Panc1 (cell line): ENCODE measurements around the gene CCSER2. TPM values are rescaled to one million over a fixed set of nuclear protein-coding genes. Genes with fewer than 3 reads are reported as not detected.

ENCODE experiments used
- ATAC-seq: fragments of 200-7000 bp; cut with Tn5 transposase; 2 replicates; pipeline ENCODE4 v1.9.1; 2020; ENCODE audit warnings: mild to moderate bottlenecking, moderate library complexity
- BruUV-seq: library from RNA; stranded (reverse); fragments of 400-500 nt; replicated peaks from 2 replicates; lab custom pipeline; 2021; lab: Mats Ljungman, UMichigan
- CTCF ChIA-PET: fragments of 300-600 bp; sonication (Branson Sonifier 250); formaldehyde crosslinking; loops from one replicate; lab custom pipeline; 2022; ENCODE audit warnings: antibody characterized with exemption; lab: Charles Lee
- POLR2A ChIA-PET: fragments of 300-600 bp; sonication (Branson Sonifier 250); formaldehyde crosslinking; loops from one replicate; lab custom pipeline; 2022; ENCODE audit warnings: antibody characterized with exemption; lab: Charles Lee
- DNase-seq: peaks from one replicate; pipeline ENCODE4 v3.0.0-alpha.2; 2010; ENCODE audit warnings: low read depth, low spot score
- H3K27ac ChIP-seq: 2 replicates; pipeline ENCODE4 v1.5.1; 2011; ENCODE audit warnings: mild to moderate bottlenecking, low read length, inconsistent platforms
- H3K27me3 ChIP-seq: fragments of 200-500 bp; sonication (Bioruptor generic); 2 replicates; pipeline ENCODE4 v1.6.0; 2014; ENCODE audit warnings: low read length, inconsistent platforms; ENCODE audit not compliant: control insufficient read depth, insufficient read depth
- H3K36me3 ChIP-seq: fragments of 200-500 bp; sonication (Bioruptor generic); 2 replicates; pipeline ENCODE4 v1.5.1; 2014; ENCODE audit warnings: inconsistent platforms, mild to moderate bottlenecking, low read length, moderate library complexity; ENCODE audit not compliant: control insufficient read depth, insufficient read depth
- H3K4me1 ChIP-seq: 2 replicates; pipeline ENCODE4 v1.5.1; 2011; ENCODE audit warnings: inconsistent platforms, mild to moderate bottlenecking, low read length, moderate library complexity; ENCODE audit not compliant: control insufficient read depth, insufficient read depth
- H3K4me3 ChIP-seq, 2 experiments: 2 replicates each; pipeline ENCODE4 v1.5.1; 2011 to 2012; ENCODE audit warnings: low read depth in 2 of 2, low read length in 2 of 2, mild to moderate bottlenecking in 2 of 2, inconsistent platforms in 1 of 2, moderate library complexity in 1 of 2
- H3K9me3 ChIP-seq: fragments of 200-500 bp; sonication (Bioruptor generic); 2 replicates; pipeline ENCODE4 v1.5.1; 2014; ENCODE audit warnings: low read depth, mild to moderate bottlenecking, inconsistent platforms, low read length, moderate library complexity; ENCODE audit not compliant: control insufficient read depth, insufficient read depth
- CTCF ChIP-seq: fragments of 450-650 bp; IDR thresholded peaks from 2 replicates; pipeline ENCODE4 v1.5.1; 2017; ENCODE audit warnings: mild to moderate bottlenecking
- POLR2AphosphoS5 ChIP-seq: IDR thresholded peaks from 2 replicates; pipeline ENCODE4 v1.6.1; 2012; ENCODE audit warnings: mild to moderate bottlenecking, low read depth, low read length, moderate library complexity
- SIN3A ChIP-seq: IDR thresholded peaks from 2 replicates; pipeline ENCODE4 v1.6.1; 2012; ENCODE audit warnings: low read depth, mild to moderate bottlenecking, low read length, moderate library complexity, borderline replicate concordance; ENCODE audit not compliant: insufficient read depth
- TCF7L2 ChIP-seq: IDR thresholded peaks from 2 replicates; pipeline ENCODE4 v1.6.1; 2011; ENCODE audit warnings: mild to moderate bottlenecking, low read depth, low read length, inconsistent platforms
- in situ Hi-C: cut with HindIII; loops from 2 replicates; pipeline ENCODE4 v1.10.0; 2016; ENCODE audit warnings: low sequenced_read_pairs, low pct_unique_long_range_greater_than_20kb
- intact Hi-C: fragments of 100-400 bp; cut with micrococcal nuclease; formaldehyde crosslinking; loops from one replicate; pipeline ENCODE4 v1.10.0; 2022; ENCODE audit not compliant: unreplicated experiment
- total RNA-seq: library from RNA; stranded (reverse); gene quantifications from one replicate; pipeline ENCODE4 v1.2.1, GENCODE V29; 2021; ENCODE audit not compliant: unreplicated experiment
- TF ChIP-seq, protein P1 (sequence below), 2 experiments: IDR thresholded peaks; 2 replicates each; pipeline ENCODE4 v1.6.1; 2011 to 2012; ENCODE audit warnings: low read depth in 2 of 2, control low read depth in 1 of 2, low read length in 1 of 2, mild to moderate bottlenecking in 1 of 2, moderate library complexity in 1 of 2; ENCODE audit not compliant: insufficient read depth in 1 of 2

The CCSER2 gene
- total RNA-seq, 1 experiment from 2014 or later: 63.7 TPM

DNA sequence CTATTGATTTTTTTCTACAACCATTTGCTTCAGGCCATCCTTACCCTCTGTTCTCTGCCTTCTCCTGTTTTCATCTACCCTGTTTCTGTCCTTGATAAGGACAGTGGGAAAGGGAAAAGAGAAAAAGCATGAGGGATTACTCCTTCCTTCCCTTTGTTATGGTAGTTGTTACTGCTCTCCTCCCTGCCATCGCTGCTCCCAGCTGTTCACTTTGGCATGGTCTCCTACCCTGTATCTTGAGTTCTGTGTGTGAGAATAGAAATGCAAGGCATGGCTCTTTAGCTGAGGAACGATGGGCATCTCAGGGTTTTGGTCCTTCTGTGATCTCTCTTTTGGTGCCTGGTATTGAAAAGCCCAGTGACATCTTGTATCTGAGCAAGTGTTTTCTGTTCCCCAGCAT is 6.4 kb downstream of the CCSER2 start:
- BruUV-seq: no TSS peak
- CTCF ChIA-PET: interaction anchor here (0.6 to 1.3 kb wide), 2 partner anchors 18 to 22 kb away, joined by 5 read pairs; no protein-coding TSS in a partner anchor

GRCh38 chr10:84335516-84335915 is 7.1 kb downstream of the CCSER2 start:
- no peak for TF ChIP-seq SIN3A
- no peak for DNase-seq
- Histone ChIP-seq H3K27me3 (no peaks in the 10 kb centered on the region), H3K27ac (no peak overlapping the region), H3K9me3 (no peaks in the 10 kb centered on the region), H3K4me3 (no peak overlapping the region), H3K4me1 (peaks cover 9% of the 10 kb centered on the region; the same call in 1 of the 2 replicates), H3K36me3 (no peaks in the 10 kb centered on the region)
- intact Hi-C loops: no loop called here
- ChIA-PET CTCF (no interaction called here), POLR2A (no interaction called here)
- no peak for ATAC-seq
- in situ Hi-C loops: no loop called here
- no TSS peak for BruUV-seq

More for the DNA sequence above, 6.4 kb downstream of the CCSER2 start:
- DNase-seq (no peak), ATAC-seq (no peak)
- Histone ChIP-seq H3K9me3 (no peaks in the 10 kb centered on the region), H3K27ac (no peak overlapping the region), H3K4me3 (no peak overlapping the region), H3K36me3 (no peaks in the 10 kb centered on the region), H3K4me1 (peaks cover 12% of the 10 kb centered on the region), H3K27me3 (no peaks in the 10 kb centered on the region)
- TF ChIP-seq POLR2AphosphoS5: no peak
- POLR2A ChIA-PET: no interaction called here
- in situ Hi-C loops: no loop called here
- intact Hi-C loops: no loop called here

GRCh38 chr10:84336406-84337090 is 8.2 kb downstream of the CCSER2 start:
- H3K27ac ChIP-seq: no peak overlapping the region
- POLR2A ChIA-PET: no interaction called here
- TF ChIP-seq SIN3A (no peak), TCF7L2 (no peak), CTCF (no peak), POLR2AphosphoS5 (no peak)
- TF ChIP-seq, protein P1, sequence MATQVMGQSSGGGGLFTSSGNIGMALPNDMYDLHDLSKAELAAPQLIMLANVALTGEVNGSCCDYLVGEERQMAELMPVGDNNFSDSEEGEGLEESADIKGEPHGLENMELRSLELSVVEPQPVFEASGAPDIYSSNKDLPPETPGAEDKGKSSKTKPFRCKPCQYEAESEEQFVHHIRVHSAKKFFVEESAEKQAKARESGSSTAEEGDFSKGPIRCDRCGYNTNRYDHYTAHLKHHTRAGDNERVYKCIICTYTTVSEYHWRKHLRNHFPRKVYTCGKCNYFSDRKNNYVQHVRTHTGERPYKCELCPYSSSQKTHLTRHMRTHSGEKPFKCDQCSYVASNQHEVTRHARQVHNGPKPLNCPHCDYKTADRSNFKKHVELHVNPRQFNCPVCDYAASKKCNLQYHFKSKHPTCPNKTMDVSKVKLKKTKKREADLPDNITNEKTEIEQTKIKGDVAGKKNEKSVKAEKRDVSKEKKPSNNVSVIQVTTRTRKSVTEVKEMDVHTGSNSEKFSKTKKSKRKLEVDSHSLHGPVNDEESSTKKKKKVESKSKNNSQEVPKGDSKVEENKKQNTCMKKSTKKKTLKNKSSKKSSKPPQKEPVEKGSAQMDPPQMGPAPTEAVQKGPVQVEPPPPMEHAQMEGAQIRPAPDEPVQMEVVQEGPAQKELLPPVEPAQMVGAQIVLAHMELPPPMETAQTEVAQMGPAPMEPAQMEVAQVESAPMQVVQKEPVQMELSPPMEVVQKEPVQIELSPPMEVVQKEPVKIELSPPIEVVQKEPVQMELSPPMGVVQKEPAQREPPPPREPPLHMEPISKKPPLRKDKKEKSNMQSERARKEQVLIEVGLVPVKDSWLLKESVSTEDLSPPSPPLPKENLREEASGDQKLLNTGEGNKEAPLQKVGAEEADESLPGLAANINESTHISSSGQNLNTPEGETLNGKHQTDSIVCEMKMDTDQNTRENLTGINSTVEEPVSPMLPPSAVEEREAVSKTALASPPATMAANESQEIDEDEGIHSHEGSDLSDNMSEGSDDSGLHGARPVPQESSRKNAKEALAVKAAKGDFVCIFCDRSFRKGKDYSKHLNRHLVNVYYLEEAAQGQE (IDR thresholded peaks at IDR 0.05; ENCODE audit: insufficient read depth in 1 of 2, low read depth in 2 of 2, low read length in 1 of 2): no peak
- intact Hi-C loops: no loop called here
- ATAC-seq: no peak
- no peak for DNase-seq
- H3K9me3 ChIP-seq: no peaks in the 10 kb centered on the region
- H3K4me1 ChIP-seq: no peaks in the 10 kb centered on the region; the same call in 1 of the 2 replicates
- CTCF ChIA-PET: no interaction called here
- in situ Hi-C loops: no loop called here
- H3K36me3 ChIP-seq: no peaks in the 10 kb centered on the region
- no peak overlapping the region for H3K4me3 ChIP-seq
- no peaks in the 10 kb centered on the region for H3K27me3 ChIP-seq
- no TSS peak for BruUV-seq
